Gastrocnemius medialis (tissue), 4 donors: ENCODE measurements around the gene NDUFC2. TPM values are rescaled to one million over a fixed set of nuclear protein-coding genes. Genes with fewer than 3 reads are reported as not detected.

ENCODE experiments used
- ATAC-seq, 2 donors: fragments of 150-250 bp; one replicate each; pipeline ENCODE4 v1.9.1; 2016
- DNase-seq, 2 donors: peaks; one replicate each; pipeline ENCODE4 v3.0.0-alpha.2; 2019
- H3K27ac ChIP-seq, 4 donors: fragments of 200-600 bp; sonication (generic); 1 replicate in 1 of 4; 2 replicates in 3 of 4; pipeline ENCODE4 v1.5.1; 2016 to 2018; ENCODE audit warnings: mild to moderate bottlenecking in 2 of 4, moderate library complexity in 1 of 4
- H3K27me3 ChIP-seq, 3 donors: fragments of 200-600 bp; sonication (generic) in 2 of 3; 1 replicate in 1 of 3; 2 replicates in 2 of 3; pipeline versions ENCODE4 v1.5.1 to v1.6.0; 2016 to 2019; ENCODE audit warnings: mild to moderate bottlenecking in 1 of 3, moderate library complexity in 1 of 3
- H3K36me3 ChIP-seq, 2 donors: fragments of 200-600 bp; sonication (generic) in 1 of 2; one replicate each; pipeline ENCODE4 v1.5.1; 2017 to 2018
- H3K4me1 ChIP-seq, 2 donors: fragments of 200-600 bp; sonication (generic) in 1 of 2; one replicate each; pipeline ENCODE4 v1.5.1; 2016 to 2017; ENCODE audit warnings: mild to moderate bottlenecking in 2 of 2
- H3K4me3 ChIP-seq, 4 donors: fragments of 200-600 bp; sonication (generic) in 3 of 4; 1 replicate in 1 of 4; 2 replicates in 3 of 4; pipeline ENCODE4 v1.5.1; 2016 to 2019; ENCODE audit warnings: mild to moderate bottlenecking in 2 of 4
- H3K9me3 ChIP-seq, 3 donors: fragments of 200-600 bp; sonication (generic) in 2 of 3; 1 replicate in 1 of 3; 2 replicates in 2 of 3; pipeline ENCODE4 v1.5.1; 2016 to 2019
- POLR2A ChIP-seq, 2 donors: fragments of 450-650 bp; IDR thresholded peaks; one replicate each; pipeline ENCODE4 v1.6.1; 2017; ENCODE audit warnings: antibody characterized with exemption in 2 of 2, mild to moderate bottlenecking in 2 of 2, moderate library complexity in 2 of 2
- in situ Hi-C, 4 donors: fragments of 200-750 bp; cut with MboI; loops; one replicate each; pipeline versions ENCODE4 v1.15.0 to v1.8.0; 2017; ENCODE audit warnings: low sequenced_read_pairs in 4 of 4
- intact Hi-C: fragments of 100-400 bp; cut with DNase I; formaldehyde crosslinking; loops from one replicate; pipeline ENCODE4 v1.15.1; 2023; ENCODE audit warnings: low total_unique reads
- total RNA-seq, 4 donors: library from RNA; depleted of rRNA; stranded (reverse); fragments of >200 nt; gene quantifications; one replicate each; pipeline versions ENCODE4 v1.1.0 to v1.2.3, GENCODE V29; 2016
- TF ChIP-seq, protein P1 (sequence below), 5 experiments: fragments of 450-650 bp in 3 of 5; fragments of 200-600 bp in 2 of 5; sonication (generic) in 2 of 5; IDR thresholded peaks in 4 of 5; conservative IDR thresholded peaks in 1 of 5; 1 replicate in 4 of 5; 2 replicates in 1 of 5; pipeline ENCODE4 v1.5.1; 2016 to 2019; ENCODE audit warnings: antibody characterized with exemption in 5 of 5, mild to moderate bottlenecking in 3 of 5, moderate library complexity in 3 of 5

Gene NDUFC2
- total RNA-seq, 4 donors from 2014 or later, result 83.7 to 207 (median 156) TPM

- Histone ChIP-seq H3K27ac (no peak overlapping the region), H3K4me3 (no peak overlapping the region), H3K9me3 (no peaks in the 10 kb centered on the region), H3K27me3 (peaks cover 0 to 4% (median 0%) of the 10 kb centered on the region in 3 donors), H3K36me3 (no peaks in the 10 kb centered on the region), H3K4me1 (no peaks in the 10 kb centered on the region)
- TF ChIP-seq POLR2A (IDR thresholded peaks at IDR 0.05), result no peak
- TF ChIP-seq, protein P1, sequence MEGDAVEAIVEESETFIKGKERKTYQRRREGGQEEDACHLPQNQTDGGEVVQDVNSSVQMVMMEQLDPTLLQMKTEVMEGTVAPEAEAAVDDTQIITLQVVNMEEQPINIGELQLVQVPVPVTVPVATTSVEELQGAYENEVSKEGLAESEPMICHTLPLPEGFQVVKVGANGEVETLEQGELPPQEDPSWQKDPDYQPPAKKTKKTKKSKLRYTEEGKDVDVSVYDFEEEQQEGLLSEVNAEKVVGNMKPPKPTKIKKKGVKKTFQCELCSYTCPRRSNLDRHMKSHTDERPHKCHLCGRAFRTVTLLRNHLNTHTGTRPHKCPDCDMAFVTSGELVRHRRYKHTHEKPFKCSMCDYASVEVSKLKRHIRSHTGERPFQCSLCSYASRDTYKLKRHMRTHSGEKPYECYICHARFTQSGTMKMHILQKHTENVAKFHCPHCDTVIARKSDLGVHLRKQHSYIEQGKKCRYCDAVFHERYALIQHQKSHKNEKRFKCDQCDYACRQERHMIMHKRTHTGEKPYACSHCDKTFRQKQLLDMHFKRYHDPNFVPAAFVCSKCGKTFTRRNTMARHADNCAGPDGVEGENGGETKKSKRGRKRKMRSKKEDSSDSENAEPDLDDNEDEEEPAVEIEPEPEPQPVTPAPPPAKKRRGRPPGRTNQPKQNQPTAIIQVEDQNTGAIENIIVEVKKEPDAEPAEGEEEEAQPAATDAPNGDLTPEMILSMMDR (IDR thresholded peaks at IDR 0.05 in 4 of 5, conservative IDR thresholded peaks at IDR 0.05 in 1 of 5), result no peak
- ATAC-seq, result no peak
- intact Hi-C loops (no loop called here), in situ Hi-C loops (no loop called here)
- no peak for DNase-seq
Observed at GRCh38 chr11:78019808-78020207, 59.9 kb downstream of the NDUFC2 start.

Other genes starting within 250 kb of the NDUFC2 start
- gene INTS4, start 85.2 kb downstream of the NDUFC2 start, total RNA-seq, result 10 to 100 TPM in 3 of 4 donors, 1 to 10 TPM in 1; 10.0 to 13.8 (median 11.9) TPM
- under 1 TPM in 2 of 4 donors, not detected in 2; 0.25 to 0.38 TPM for gene KCTD14, start 56.6 kb downstream of the NDUFC2 start, total RNA-seq
- 10 to 100 TPM in 2 of 4 donors, under 1 TPM in 1, not detected in 1; 0.67 to 31.3 (median 14.0) TPM for gene THRSP, start 16.0 kb downstream of the NDUFC2 start, total RNA-seq
- 10 to 100 TPM in 2 of 4 donors, 1 to 10 TPM in 2; 9.0 to 12.9 (median 10.9) TPM for gene ALG8, start 59.8 kb upstream of the NDUFC2 start, total RNA-seq
- 10 to 100 TPM in 3 of 4 donors, 1 to 10 TPM in 1; 6.0 to 18.9 (median 15.8) TPM for gene KCTD21, start 108.8 kb upstream of the NDUFC2 start, total RNA-seq
- gene USP35, start 109.1 kb upstream of the NDUFC2 start, total RNA-seq, result 1 to 10 TPM; 4.6 to 6.1 (median 5.4) TPM